GM18868 (cell line): ENCODE results near the gene BDKRB2.

Experiments used
- ATAC-seq: cut with Tn5 transposase; IDR thresholded peaks from one replicate; pipeline ENCODE4 v1.9.1; 2021; ENCODE audit warnings: mild to moderate bottlenecking, moderate library complexity; ENCODE audit not compliant: unreplicated experiment

The BDKRB2 gene

GRCh38 chr14:96268431-96269358, 64.1 kb downstream of the BDKRB2 start:
- ATAC-seq, result no peak

- ATAC-seq, result no peak
These were observed 64.7 kb downstream of the BDKRB2 start for GRCh38 chr14:96269359-96269710.

GRCh38 chr14:96270565-96271420, 66.2 kb downstream of the BDKRB2 start:
- ATAC-seq, result no peak

GRCh38 chr14:96271421-96271762, 66.8 kb downstream of the BDKRB2 start:
- no peak for ATAC-seq

GRCh38 chr14:96272777-96273473, 68.3 kb downstream of the BDKRB2 start:
- ATAC-seq, result no peak

- no peak for ATAC-seq
These were observed 69.0 kb downstream of the BDKRB2 start for GRCh38 chr14:96273629-96274028.

- no peak for ATAC-seq
These were observed 69.5 kb downstream of the BDKRB2 start for GRCh38 chr14:96274122-96274521.

GRCh38 chr14:96274543-96274942, 69.9 kb downstream of the BDKRB2 start:
- ATAC-seq, result no peak

- no peak for ATAC-seq
These were observed 70.8 kb downstream of the BDKRB2 start for GRCh38 chr14:96275177-96276112.

GRCh38 chr14:96277890-96278289, 73.3 kb downstream of the BDKRB2 start:
- no peak for ATAC-seq

- no peak for ATAC-seq
These were observed 74.9 kb downstream of the BDKRB2 start for GRCh38 chr14:96279564-96279963.

GRCh38 chr14:96280104-96280503, 75.5 kb downstream of the BDKRB2 start:
- no peak for ATAC-seq

- ATAC-seq, result no peak
These were observed 76.8 kb downstream of the BDKRB2 start for GRCh38 chr14:96281486-96281885.

- no peak for ATAC-seq
These were observed 79.4 kb downstream of the BDKRB2 start for GRCh38 chr14:96284008-96284407.

GRCh38 chr14:96284430-96284829, 79.8 kb downstream of the BDKRB2 start:
- no peak for ATAC-seq

- ATAC-seq, result no peak
These were observed 81.0 kb downstream of the BDKRB2 start for GRCh38 chr14:96285667-96286066.

GRCh38 chr14:96286251-96286650, 81.6 kb downstream of the BDKRB2 start:
- ATAC-seq, result no peak

- ATAC-seq, result no peak
These were observed 83.2 kb downstream of the BDKRB2 start for GRCh38 chr14:96287856-96288255.
